Measurements from ENCODE around the gene CGB2. TPM values are rescaled to one million over a fixed set of nuclear protein-coding genes. Genes with fewer than 3 reads are reported as not detected.

Gene CGB2
- total and polyA plus RNA-seq, 2 donors (not counting 1 experiment from before 2014, with no cell fraction given) = not detected

- peaks cover 0 to 58% (median 23%) of the 10 kb centered on the region in 4 experiments for H3K27me3 ChIP-seq (replicated peaks in 1 of 4; ENCODE audit: control extremely low read depth in 1 of 4, control insufficient read depth in 3 of 4, insufficient read depth in 4 of 4, low read length in 3 of 4)
- peaks cover 17 to 28% of the 10 kb centered on the region in 2 donors for H3K4me1 ChIP-seq (ENCODE audit: control insufficient read depth in 2 of 2, insufficient read depth in 2 of 2, low read length in 2 of 2)
- no peaks in the 10 kb centered on the region for H3K79me2 ChIP-seq (ENCODE audit: control insufficient read depth, insufficient read depth, low read length)
- ChIA-PET CTCF (interaction anchor here (0.8 to 1.5 kb wide), 3 partner anchors 13 to 141 kb away, joined by 3 to 5 read pairs (median 3); no protein-coding TSS in a partner anchor), POLR2A (no interaction called here)
- ATAC-seq (ENCODE audit: low read depth) = peak; percentile 25
- H3K27me3 Mint-ChIP-seq = peaks cover 28% of the 10 kb centered on the region
- H3K9ac ChIP-seq (ENCODE audit: low read length) = peak within 1 kb of the TSS; percentile 69
- no peak within 1 kb of the TSS for H3K27ac ChIP-seq (ENCODE audit: low read length in 2 of 2)
- peak within 1 kb of the TSS; percentile 93 for H2AFZ ChIP-seq (ENCODE audit: insufficient read depth, low read depth, low read length, poor library complexity, severe bottlenecking)
- no peaks in the 10 kb centered on the region for H4K20me1 ChIP-seq (ENCODE audit: control insufficient read depth, insufficient read depth, low read length, poor library complexity, severe bottlenecking)
- no peak within 1 kb of the TSS for H3K27ac Mint-ChIP-seq
- DNase-seq = peak; percentile 52
- H3K9me3 Mint-ChIP-seq (ENCODE audit: insufficient read depth) = no peaks in the 10 kb centered on the region
- WGBS (ENCODE audit: insufficient coverage) = 7% methylated on average over 33 of the region's 38 CpGs
- peak within 1 kb of the TSS in 4 of 5 experiments; percentile 51 to 77 (median 56) for H3K4me3 ChIP-seq (ENCODE audit: control extremely low read depth in 1 of 5, extremely low read depth in 1 of 5, insufficient read depth in 1 of 5, low read depth in 2 of 5, low read length in 4 of 5)
- intact Hi-C loops (cut with micrococcal nuclease) = no loop called here
- H3K4me2 ChIP-seq (replicated peaks; ENCODE audit: low read depth, low read length, poor library complexity, severe bottlenecking) = peak within 1 kb of the TSS; percentile 98
- H3K4me3 Mint-ChIP-seq = peak within 1 kb of the TSS; percentile 90
- no peaks in the 10 kb centered on the region for H3K36me3 ChIP-seq (replicated peaks in 1 of 2; ENCODE audit: control extremely low read depth in 1 of 2, control insufficient read depth in 1 of 2, extremely low read depth in 1 of 2, insufficient read depth in 2 of 2, low read length in 1 of 2)
- peaks cover 22% of the 10 kb centered on the region for H3K4me1 Mint-ChIP-seq
- no peak for TF ChIP-seq CTCF (IDR thresholded peaks at IDR 0.05)
- no peak for TF ChIP-seq EZH2 (IDR thresholded peaks at IDR 0.05; ENCODE audit: borderline replicate concordance, insufficient read depth, low read depth, low read length, poor library complexity, severe bottlenecking)
- peaks cover 0 to 27% (median 0%) of the 10 kb centered on the region in 3 donors for H3K9me3 ChIP-seq (ENCODE audit: control extremely low read depth in 1 of 3, control insufficient read depth in 2 of 3, insufficient read depth in 1 of 3, low read length in 2 of 3)
Observed at GRCh38 chr19:49057636-49058234, 26.0 kb downstream of the CGB2 start, which contains the start of gene CGB7. CGB7 (minus strand) TSS chr19:49057749; CDS start chr19:49055375, 2,374 bp downstream.

GRCh38 chr19:49058562-49058961, 26.9 kb downstream of the CGB2 start:
- POLR2A ChIA-PET = interaction anchor here (0.6 kb wide), 1 partner anchor 54 kb away, joined by 3 read pairs; no protein-coding TSS in a partner anchor
- no peak overlapping the region for H3K4me2 ChIP-seq (replicated peaks; ENCODE audit: low read depth, low read length, poor library complexity, severe bottlenecking)

More at GRCh38 chr19:49058562-49058961, 26.9 kb downstream of the CGB2 start:
- TF ChIP-seq EZH2 (IDR thresholded peaks at IDR 0.05; ENCODE audit: borderline replicate concordance, insufficient read depth, low read depth, low read length, poor library complexity, severe bottlenecking) (no peak), CTCF (IDR thresholded peaks at IDR 0.05) (no peak)
- Histone ChIP-seq H3K36me3 (replicated peaks in 1 of 2; ENCODE audit: control extremely low read depth in 1 of 2, control insufficient read depth in 1 of 2, extremely low read depth in 1 of 2, insufficient read depth in 2 of 2, low read length in 1 of 2) (no peaks in the 10 kb centered on the region), H4K20me1 (ENCODE audit: control insufficient read depth, insufficient read depth, low read length, poor library complexity, severe bottlenecking) (no peaks in the 10 kb centered on the region), H3K9ac (ENCODE audit: low read length) (no peak overlapping the region), H3K4me3 (ENCODE audit: control extremely low read depth in 1 of 5, extremely low read depth in 1 of 5, insufficient read depth in 1 of 5, low read depth in 2 of 5, low read length in 4 of 5) (no peak overlapping the region), H3K27ac (ENCODE audit: low read length in 2 of 2) (no peak overlapping the region), H3K79me2 (ENCODE audit: control insufficient read depth, insufficient read depth, low read length) (no peaks in the 10 kb centered on the region), H3K4me1 (ENCODE audit: control insufficient read depth in 2 of 2, insufficient read depth in 2 of 2, low read length in 2 of 2) (peaks cover 17 to 28% of the 10 kb centered on the region in 2 donors), H3K9me3 (ENCODE audit: control extremely low read depth in 1 of 3, control insufficient read depth in 2 of 3, insufficient read depth in 1 of 3, low read length in 2 of 3) (peaks cover 0 to 27% (median 0%) of the 10 kb centered on the region in 3 donors), H2AFZ (ENCODE audit: insufficient read depth, low read depth, low read length, poor library complexity, severe bottlenecking) (no peak overlapping the region), H3K27me3 (replicated peaks in 1 of 4; ENCODE audit: control extremely low read depth in 1 of 4, control insufficient read depth in 3 of 4, insufficient read depth in 4 of 4, low read length in 3 of 4) (peaks cover 0 to 60% (median 23%) of the 10 kb centered on the region in 4 experiments)
- no peaks in the 10 kb centered on the region for H3K9me3 Mint-ChIP-seq (ENCODE audit: insufficient read depth)
- DNase-seq (no peak), ATAC-seq (ENCODE audit: low read depth) (no peak)
- H3K4me3 Mint-ChIP-seq = peak overlapping the region; percentile 90
- H3K27ac Mint-ChIP-seq = no peak overlapping the region
- H3K4me1 Mint-ChIP-seq = peaks cover 22% of the 10 kb centered on the region
- WGBS (ENCODE audit: insufficient coverage) = 44% methylated on average over 8 of the region's 10 CpGs
- intact Hi-C loops (cut with micrococcal nuclease) = no loop called here
- H3K27me3 Mint-ChIP-seq = peaks cover 28% of the 10 kb centered on the region
- CTCF ChIA-PET = interaction anchor here (1.2 to 1.5 kb wide), 2 partner anchors 12 to 140 kb away, joined by 3 to 5 read pairs; no protein-coding TSS in a partner anchor

Data from B cell (primary cell).